Ishikawa (cell line): ENCODE results near the gene ELFN1.

Source experiments
- CEBPB ChIP-seq: IDR thresholded peaks from 2 replicates; pipeline ENCODE4 v1.6.1; 2012
- CREB1 ChIP-seq: IDR thresholded peaks from 2 replicates; pipeline ENCODE4 v1.6.1; 2012; ENCODE audit warnings: low read depth
- EGR1 ChIP-seq: IDR thresholded peaks from 2 replicates; pipeline ENCODE4 v1.6.1; 2012
- EP300 ChIP-seq: IDR thresholded peaks from 2 replicates; pipeline ENCODE4 v1.6.1; 2012; ENCODE audit warnings: borderline replicate concordance
- FOXM1 ChIP-seq: IDR thresholded peaks from 2 replicates; pipeline ENCODE4 v1.6.1; 2012; ENCODE audit warnings: low read depth, borderline replicate concordance
- MAX ChIP-seq: IDR thresholded peaks from 2 replicates; pipeline ENCODE4 v1.6.1; 2012
- NFIC ChIP-seq: IDR thresholded peaks from 2 replicates; pipeline ENCODE4 v1.6.1; 2012
- RAD21 ChIP-seq: IDR thresholded peaks from 2 replicates; pipeline ENCODE4 v1.6.1; 2012; ENCODE audit warnings: low read depth
- TAF1 ChIP-seq: IDR thresholded peaks from 2 replicates; pipeline ENCODE4 v1.6.1; 2012; ENCODE audit warnings: low read depth, mild to moderate bottlenecking
- TCF12 ChIP-seq: IDR thresholded peaks from 2 replicates; pipeline ENCODE4 v1.6.1; 2012; ENCODE audit warnings: low read depth
- TEAD4 ChIP-seq: IDR thresholded peaks from 2 replicates; pipeline ENCODE4 v1.6.1; 2012
- USF1 ChIP-seq: IDR thresholded peaks from 2 replicates; pipeline ENCODE4 v1.6.1; 2012
- YY1 ChIP-seq: IDR thresholded peaks from 2 replicates; pipeline ENCODE4 v1.6.1; 2012; ENCODE audit warnings: low read depth
- ZBTB7A ChIP-seq: IDR thresholded peaks from 2 replicates; pipeline ENCODE4 v1.6.1; 2012; ENCODE audit warnings: low read depth
- TF ChIP-seq, protein P1 (sequence below): IDR thresholded peaks from 2 replicates; pipeline ENCODE4 v1.6.1; 2012; ENCODE audit warnings: low read depth, mild to moderate bottlenecking

Gene ELFN1

GRCh38 chr7:1630700-1631336 is 39.3 kb upstream of the ELFN1 start:
- TF ChIP-seq MAX (no peak), EGR1 (no peak), RAD21 (no peak), USF1 (no peak), CREB1 (no peak), YY1 (no peak), EP300 (no peak), TEAD4 (no peak), CEBPB (no peak), TCF12 (no peak), FOXM1 (no peak), TAF1 (no peak), NFIC (no peak), ZBTB7A (no peak)
- TF ChIP-seq, protein P1, sequence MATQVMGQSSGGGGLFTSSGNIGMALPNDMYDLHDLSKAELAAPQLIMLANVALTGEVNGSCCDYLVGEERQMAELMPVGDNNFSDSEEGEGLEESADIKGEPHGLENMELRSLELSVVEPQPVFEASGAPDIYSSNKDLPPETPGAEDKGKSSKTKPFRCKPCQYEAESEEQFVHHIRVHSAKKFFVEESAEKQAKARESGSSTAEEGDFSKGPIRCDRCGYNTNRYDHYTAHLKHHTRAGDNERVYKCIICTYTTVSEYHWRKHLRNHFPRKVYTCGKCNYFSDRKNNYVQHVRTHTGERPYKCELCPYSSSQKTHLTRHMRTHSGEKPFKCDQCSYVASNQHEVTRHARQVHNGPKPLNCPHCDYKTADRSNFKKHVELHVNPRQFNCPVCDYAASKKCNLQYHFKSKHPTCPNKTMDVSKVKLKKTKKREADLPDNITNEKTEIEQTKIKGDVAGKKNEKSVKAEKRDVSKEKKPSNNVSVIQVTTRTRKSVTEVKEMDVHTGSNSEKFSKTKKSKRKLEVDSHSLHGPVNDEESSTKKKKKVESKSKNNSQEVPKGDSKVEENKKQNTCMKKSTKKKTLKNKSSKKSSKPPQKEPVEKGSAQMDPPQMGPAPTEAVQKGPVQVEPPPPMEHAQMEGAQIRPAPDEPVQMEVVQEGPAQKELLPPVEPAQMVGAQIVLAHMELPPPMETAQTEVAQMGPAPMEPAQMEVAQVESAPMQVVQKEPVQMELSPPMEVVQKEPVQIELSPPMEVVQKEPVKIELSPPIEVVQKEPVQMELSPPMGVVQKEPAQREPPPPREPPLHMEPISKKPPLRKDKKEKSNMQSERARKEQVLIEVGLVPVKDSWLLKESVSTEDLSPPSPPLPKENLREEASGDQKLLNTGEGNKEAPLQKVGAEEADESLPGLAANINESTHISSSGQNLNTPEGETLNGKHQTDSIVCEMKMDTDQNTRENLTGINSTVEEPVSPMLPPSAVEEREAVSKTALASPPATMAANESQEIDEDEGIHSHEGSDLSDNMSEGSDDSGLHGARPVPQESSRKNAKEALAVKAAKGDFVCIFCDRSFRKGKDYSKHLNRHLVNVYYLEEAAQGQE, result no peak

- no peak for TF ChIP-seq ZBTB7A
- no peak for TF ChIP-seq CEBPB
- TF ChIP-seq EGR1, result no peak
- TF ChIP-seq RAD21, result no peak
- TF ChIP-seq, protein P1, result no peak
- TF ChIP-seq CREB1, result no peak
- no peak for TF ChIP-seq TAF1
- TF ChIP-seq TCF12, result no peak
- no peak for TF ChIP-seq NFIC
- no peak for TF ChIP-seq MAX
Observed at GRCh38 chr7:1631678-1632077, 38.4 kb upstream of the ELFN1 start.

DNA sequence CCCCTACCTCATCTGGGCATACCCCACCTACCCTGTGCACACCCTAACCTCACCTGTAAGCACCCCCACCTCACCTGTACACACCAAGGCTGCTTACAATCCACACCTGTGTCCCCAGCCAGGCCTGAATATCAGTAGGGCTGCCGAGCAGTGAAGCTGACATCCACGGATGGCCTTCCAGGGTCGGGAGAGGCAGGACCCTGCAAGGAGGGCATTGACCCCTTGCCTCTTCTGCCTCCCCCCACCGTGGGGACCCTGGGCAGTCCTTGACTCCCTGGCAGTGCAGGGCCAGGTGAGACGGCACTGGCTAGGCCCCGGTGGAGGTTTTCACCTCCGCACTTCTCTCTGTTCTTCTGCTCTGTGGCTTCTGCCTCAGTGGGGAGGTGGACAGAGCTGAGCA is 37.6 kb upstream of the ELFN1 start:
- TF ChIP-seq YY1, result no peak
- TF ChIP-seq FOXM1, result no peak
- no peak for TF ChIP-seq NFIC
- no peak for TF ChIP-seq RAD21
- TF ChIP-seq EP300, result no peak
- TF ChIP-seq EGR1, result no peak
- no peak for TF ChIP-seq TAF1
- no peak for TF ChIP-seq TCF12
- no peak for TF ChIP-seq ZBTB7A
- TF ChIP-seq CEBPB, result no peak
- TF ChIP-seq, protein P1, result no peak
- no peak for TF ChIP-seq TEAD4

DNA sequence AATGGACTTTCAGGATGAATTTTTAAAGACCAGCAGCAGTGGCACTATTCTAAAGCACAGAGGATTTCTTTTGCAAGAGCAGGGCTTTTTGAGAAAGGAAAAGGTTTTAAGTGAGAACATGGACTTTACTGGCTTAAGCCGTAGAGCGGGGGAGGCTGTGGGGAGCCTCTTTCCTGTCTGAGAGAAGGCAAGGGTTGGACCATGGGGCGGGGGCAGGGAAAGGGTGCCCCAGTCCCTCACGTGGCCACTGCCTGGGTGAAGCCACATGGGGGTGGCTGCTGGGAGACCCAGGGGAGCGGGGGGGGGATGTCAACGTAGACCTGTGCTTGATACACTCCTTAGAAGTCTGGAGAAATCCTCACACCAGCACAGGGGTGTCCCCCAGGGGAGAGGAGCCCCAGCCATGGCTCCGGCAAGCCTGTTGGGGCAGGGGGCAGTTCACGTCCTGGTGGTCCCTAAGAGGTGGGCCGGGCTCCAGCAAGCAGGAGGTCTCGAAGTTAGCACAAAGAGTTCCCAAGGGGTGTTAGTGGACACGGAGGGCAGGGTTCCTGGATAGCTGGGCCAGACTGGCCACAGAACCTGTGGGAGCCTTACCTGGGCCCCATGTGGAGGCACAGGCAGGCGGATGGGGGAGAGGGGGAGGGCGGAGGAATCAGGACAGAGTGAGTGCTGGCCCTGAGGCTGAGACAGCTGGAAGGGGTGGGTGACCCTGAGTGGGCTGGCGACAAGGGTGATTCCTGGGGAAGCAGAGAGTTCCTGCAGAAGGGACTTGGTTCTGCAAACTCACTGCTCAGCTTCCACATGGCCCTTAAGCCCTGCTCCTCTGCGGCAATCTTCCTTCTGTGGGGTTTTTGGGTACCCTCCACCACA is 36.9 kb upstream of the ELFN1 start:
- no peak for TF ChIP-seq ZBTB7A

DNA sequence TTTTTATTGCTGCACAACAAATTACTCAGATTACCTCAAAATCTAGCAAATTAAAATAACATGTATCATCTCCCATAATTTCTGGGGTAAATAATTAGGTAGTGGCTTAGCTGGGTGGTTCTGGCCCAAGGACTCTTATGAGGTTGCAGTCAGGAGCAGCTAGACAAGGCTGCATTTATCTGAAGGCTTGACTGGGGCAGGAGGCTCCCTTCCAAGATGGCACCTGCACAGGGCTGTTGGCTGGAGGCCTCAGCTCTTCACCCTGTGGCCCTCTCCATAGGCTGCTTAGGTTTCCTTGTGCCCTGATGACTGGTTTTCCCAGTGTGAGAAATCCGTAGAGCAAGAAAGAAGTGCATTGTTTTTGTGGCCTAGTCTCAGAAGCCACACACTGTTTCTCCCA is 34.7 kb upstream of the ELFN1 start:
- TF ChIP-seq TEAD4 (no peak), CEBPB (no peak), USF1 (no peak), TAF1 (no peak)
